HepG2 (cell line): ENCODE data around the gene TNFRSF13B. TPM values are rescaled to one million over a fixed set of nuclear protein-coding genes. Genes with fewer than 3 reads are reported as not detected.

ENCODE experiments used
- ATAC-seq: fragments of 200-7000 bp; cut with Tn5 transposase; 3 replicates; pipeline ENCODE4 v1.9.1; 2020; ENCODE audit warnings: mild to moderate bottlenecking, moderate library complexity
- BruUV-seq: library from RNA; stranded (reverse); fragments of 400-500 nt; replicated peaks from 2 replicates; lab custom pipeline; 2021; lab: Mats Ljungman, UMichigan
- CTCF ChIA-PET: fragments of 300-600 bp; formaldehyde crosslinking; extraction: SDS; loops from one replicate; lab custom pipeline; 2021; ENCODE audit warnings: low total read pairs, inconsistent platforms, low intra/inter-chr PET ratio; lab: Yijun Ruan, JAX
- POLR2A ChIA-PET: fragments of 350-600 bp; sonication (Branson Sonifier 250); formaldehyde crosslinking; loops from one replicate; lab custom pipeline; 2020; ENCODE audit warnings: antibody characterized with exemption, inconsistent platforms; lab: Yijun Ruan, JAX
- DNase-seq: peaks from one replicate; pipeline ENCODE4 v3.0.0-alpha.2; 2015; ENCODE audit warnings: low spot score
- FAIRE-seq: peaks from 3 replicates; lab custom pipeline; 2011; peaks lifted over from hg19 to GRCh38; lab: Jason Lieb, UNC
- H2AFZ ChIP-seq: one replicate; pipeline ENCODE4 v1.6.1; 2011; ENCODE audit warnings: low read length, inconsistent platforms
- H3K27ac ChIP-seq: fragments of 300-600 bp; 3 replicates; pipeline ENCODE4 v1.8.0; 2011; ENCODE audit warnings: mixed run types, mild to moderate bottlenecking, mixed read lengths, low read length, inconsistent platforms; ENCODE audit not compliant: insufficient read depth; ENCODE audit errors: extremely low read length
- H3K27me3 ChIP-seq, 2 experiments: fragments of 200-600 bp in 1 of 2; 2 replicates in 1 of 2; 3 replicates in 1 of 2; pipeline versions ENCODE4 v1.6.0 to v1.8.0; 2011; ENCODE audit warnings: low read length in 2 of 2, mild to moderate bottlenecking in 2 of 2, moderate library complexity in 2 of 2, inconsistent platforms in 1 of 2; ENCODE audit not compliant: insufficient read depth in 2 of 2, control insufficient read depth in 1 of 2
- H3K36me3 ChIP-seq, 2 experiments: fragments of 200-600 bp in 1 of 2; replicated peaks in 1 of 2; 2 replicates in 1 of 2; 3 replicates in 1 of 2; pipeline versions ENCODE4 v1.5.1 to v1.8.0; 2011; ENCODE audit warnings: low read length in 2 of 2, inconsistent platforms in 1 of 2; ENCODE audit not compliant: insufficient read depth in 2 of 2, control insufficient read depth in 1 of 2
- H3K4me1 ChIP-seq: 2 replicates; pipeline ENCODE4 v1.5.1; 2012; ENCODE audit warnings: low read length, inconsistent platforms; ENCODE audit not compliant: insufficient read depth
- H3K4me2 ChIP-seq: 2 replicates; pipeline ENCODE4 v1.6.0; 2011; ENCODE audit warnings: low read depth, low read length, inconsistent platforms
- H3K4me3 ChIP-seq, 3 experiments: fragments of 200-600 bp in 1 of 3; sonication (generic), shearing (Covaris generic) in 1 of 3; replicated peaks in 1 of 3; 2 replicates each; pipeline ENCODE4 v1.5.1; 2011 to 2016; ENCODE audit warnings: low read length in 3 of 3, inconsistent platforms in 2 of 3, low read depth in 2 of 3, mild to moderate bottlenecking in 2 of 3, control low read depth in 1 of 3, mixed read lengths in 1 of 3; ENCODE audit not compliant: insufficient read depth in 1 of 3
- H3K79me2 ChIP-seq: one replicate; pipeline ENCODE4 v1.6.1; 2011; ENCODE audit warnings: low read length, inconsistent platforms; ENCODE audit not compliant: insufficient read depth
- H3K9ac ChIP-seq: 2 replicates; pipeline ENCODE4 v1.6.0; 2011; ENCODE audit warnings: mild to moderate bottlenecking, low read depth, low read length, inconsistent platforms; ENCODE audit not compliant: insufficient read depth
- H3K9me3 ChIP-seq: 2 replicates; pipeline ENCODE4 v1.5.1; 2012; ENCODE audit warnings: mild to moderate bottlenecking, low read length
- H4K20me1 ChIP-seq: 2 replicates; pipeline ENCODE4 v1.6.0; 2011; ENCODE audit warnings: inconsistent platforms, mild to moderate bottlenecking, low read length, moderate library complexity; ENCODE audit not compliant: insufficient read depth
- ATF7 ChIP-seq, 2 experiments: fragments of 450-650 bp in 1 of 2; sonication (generic) in 1 of 2; formaldehyde crosslinking in 1 of 2; IDR thresholded peaks; 2 replicates each; pipeline versions ENCODE4 v1.4.0 to v1.6.1; 2016 to 2020; ENCODE audit warnings: antibody characterized with exemption in 1 of 2, mild to moderate bottlenecking in 1 of 2, missing genetic modification reagents in 1 of 2
- SNAI1 ChIP-seq: sonication (generic); formaldehyde crosslinking; IDR thresholded peaks from 2 replicates; pipeline ENCODE4 v1.5.0; 2020; ENCODE audit warnings: mild to moderate bottlenecking, missing genetic modification reagents, borderline replicate concordance
- WGBS: methylation state at CpG from one replicate; pipeline ENCODE4 v1.1.6; 2017; ENCODE audit warnings: low lambda C conversion rate; 5-methylcytosine and 5-hydroxymethylcytosine counted together
- in situ Hi-C: cut with HindIII; loops from 2 replicates; pipeline ENCODE4 v1.10.0; 2017; ENCODE audit warnings: low pct_unique_long_range_greater_than_20kb; ENCODE audit not compliant: extremely low pct_ligation_motif_present
- intact Hi-C: fragments of 100-400 bp; cut with micrococcal nuclease; formaldehyde crosslinking; loops from one replicate; pipeline ENCODE4 v1.10.0; 2022; ENCODE audit not compliant: unreplicated experiment
- polyA plus RNA-seq, 8 experiments: library from polyadenylated mRNA; depleted of rRNA in 3 of 8; stranded (reverse) in 7 of 8; unstranded in 1 of 8; fragments of >200 nt; fragmentation: Illumina TruSeq in 4 of 8; extraction: Trizol in 4 of 8; gene quantifications; 2 replicates each; pipeline versions ENCODE4 v1.2.1 to v1.2.3, GENCODE V29; 2011 to 2016; ENCODE audit warnings: low read depth in 4 of 8, missing spikeins in 1 of 8, mixed read lengths in 1 of 8; ENCODE audit not compliant: insufficient read depth in 1 of 8
- total RNA-seq, 5 experiments: library from RNA; depleted of rRNA; stranded (reverse); fragments of >200 nt; fragmentation: Illumina TruSeq; extraction: Trizol; gene quantifications; 2 replicates each; pipeline ENCODE4 v1.2.3, GENCODE V29; 2016; ENCODE audit warnings: low read depth in 1 of 5
- TF ChIP-seq, protein P1 (sequence below): sonication (generic); formaldehyde crosslinking; IDR thresholded peaks from 2 replicates; pipeline ENCODE4 v1.5.0; 2020; ENCODE audit warnings: missing genetic modification reagents

TNFRSF13B gene
- total and polyA plus RNA-seq, 2 of the 13 experiments (the other 11 are each of a cell fraction or from before 2014, with no cell fraction given): not detected

DNA sequence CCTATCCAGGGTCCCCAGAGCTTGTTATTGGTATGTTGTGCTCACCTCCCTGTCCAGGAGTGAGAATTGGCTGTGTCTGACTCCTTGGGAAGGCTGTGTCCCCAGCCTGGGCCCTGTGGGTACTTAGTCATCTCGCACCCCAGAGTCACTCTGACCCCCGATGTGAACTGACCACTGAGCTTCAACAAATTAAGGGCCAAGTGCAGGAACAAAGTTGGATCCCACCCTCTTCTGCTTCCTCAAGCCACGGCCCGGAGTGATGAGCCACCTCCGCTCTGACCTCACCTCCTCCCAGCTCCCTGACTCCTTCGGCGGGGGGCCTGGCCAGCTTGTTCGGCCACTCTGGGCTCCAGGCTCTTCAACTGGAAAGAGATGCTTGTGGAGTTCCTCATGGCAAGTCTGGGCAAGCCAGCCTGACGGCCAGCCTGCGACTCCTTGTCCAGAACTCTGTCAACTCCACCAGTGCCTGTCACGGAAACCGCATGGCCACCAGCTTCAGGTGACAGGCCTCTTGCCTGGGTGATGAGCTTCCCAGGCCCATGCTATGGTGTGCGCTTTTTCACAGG, 48.1 kb upstream of the TNFRSF13B start (continued):
- TF ChIP-seq, protein P1, sequence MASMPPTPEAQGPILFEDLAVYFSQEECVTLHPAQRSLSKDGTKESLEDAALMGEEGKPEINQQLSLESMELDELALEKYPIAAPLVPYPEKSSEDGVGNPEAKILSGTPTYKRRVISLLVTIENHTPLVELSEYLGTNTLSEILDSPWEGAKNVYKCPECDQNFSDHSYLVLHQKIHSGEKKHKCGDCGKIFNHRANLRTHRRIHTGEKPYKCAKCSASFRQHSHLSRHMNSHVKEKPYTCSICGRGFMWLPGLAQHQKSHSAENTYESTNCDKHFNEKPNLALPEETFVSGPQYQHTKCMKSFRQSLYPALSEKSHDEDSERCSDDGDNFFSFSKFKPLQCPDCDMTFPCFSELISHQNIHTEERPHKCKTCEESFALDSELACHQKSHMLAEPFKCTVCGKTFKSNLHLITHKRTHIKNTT (CRISPR knock-in tag): no peak

DNA sequence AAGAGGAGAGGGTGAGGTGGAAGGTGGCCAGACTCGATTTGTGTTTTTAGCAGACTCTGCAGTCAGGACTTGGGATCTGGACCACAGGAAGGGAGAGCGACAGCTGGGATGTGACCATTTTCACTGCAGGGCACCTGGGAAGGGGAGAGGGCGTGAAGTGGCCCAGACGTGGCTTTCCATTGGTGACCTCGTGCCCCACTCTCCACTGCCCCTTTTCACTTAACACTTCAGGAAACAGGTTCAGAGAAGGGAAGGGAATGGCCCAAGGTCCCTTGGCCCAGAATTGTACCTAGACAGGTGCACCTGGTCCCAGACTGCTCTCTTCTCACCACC, 47.5 kb upstream of the TNFRSF13B start:
- Histone ChIP-seq H3K27me3 (peaks cover 0 to 2% of the 10 kb centered on the region in 2 experiments; a peak in 2 of 5 replicates), H3K27ac (no peak overlapping the region), H3K9me3 (no peaks in the 10 kb centered on the region), H2AFZ (no peak overlapping the region), H3K9ac (no peak overlapping the region), H3K4me1 (peaks cover 41% of the 10 kb centered on the region), H3K36me3 (no peaks in the 10 kb centered on the region), H4K20me1 (no peaks in the 10 kb centered on the region)
- 65% methylated on average over 5 of the region's 5 CpGs for WGBS
- BruUV-seq: no TSS peak
- DNase-seq (no peak), ATAC-seq (no peak), FAIRE-seq (no peak)
- CTCF ChIA-PET: no interaction called here
- in situ Hi-C loops (no loop called here), intact Hi-C loops (no loop called here)
- TF ChIP-seq ATF7 (IDR thresholded peaks at IDR 0.05) (no peak), ATF7 (CRISPR knock-in tag; IDR thresholded peaks at IDR 0.05) (no peak), SNAI1 (no peak)
- TF ChIP-seq, all 625 proteins: peak for 0
- H3K79me2 ChIP-seq: no peaks in the 10 kb centered on the region
- POLR2A ChIA-PET: no interaction called here
- no peak overlapping the region for H3K4me3 ChIP-seq
- no peak overlapping the region for H3K4me2 ChIP-seq
